HG03064 (cell line): ENCODE data around the gene TGM3.

ENCODE experiments used
- ATAC-seq: cut with Tn5 transposase; IDR thresholded peaks from one replicate; pipeline ENCODE4 v1.9.1; 2021; ENCODE audit warnings: low read depth; ENCODE audit not compliant: unreplicated experiment

The TGM3 gene

GRCh38 chr20:2335096-2335870 lies 39.5 kb downstream of the TGM3 start:
- no peak for ATAC-seq

GRCh38 chr20:2336471-2336870 lies 40.7 kb downstream of the TGM3 start:
- ATAC-seq: no peak

GRCh38 chr20:2337142-2337541 lies 41.3 kb downstream of the TGM3 start:
- no peak for ATAC-seq

GRCh38 chr20:2338411-2339066 lies 42.7 kb downstream of the TGM3 start:
- no peak for ATAC-seq

- no peak for ATAC-seq
These were observed 44.3 kb downstream of the TGM3 start for GRCh38 chr20:2340136-2340535.

- no peak for ATAC-seq
These were observed 45.0 kb downstream of the TGM3 start for GRCh38 chr20:2340823-2341222.

- ATAC-seq: no peak
These were observed 45.5 kb downstream of the TGM3 start for GRCh38 chr20:2341336-2341735.

GRCh38 chr20:2342243-2342642 lies 46.4 kb downstream of the TGM3 start:
- ATAC-seq: no peak

- ATAC-seq: no peak
These were observed 50.4 kb downstream of the TGM3 start for GRCh38 chr20:2346188-2346587.

- ATAC-seq: no peak
These were observed 52.5 kb downstream of the TGM3 start for GRCh38 chr20:2348336-2348735.

- no peak for ATAC-seq
These were observed 54.0 kb downstream of the TGM3 start for GRCh38 chr20:2349801-2350200.

GRCh38 chr20:2350606-2351005 lies 54.8 kb downstream of the TGM3 start:
- ATAC-seq: no peak

GRCh38 chr20:2353231-2353630 lies 57.4 kb downstream of the TGM3 start:
- no peak for ATAC-seq

GRCh38 chr20:2357114-2357513 lies 61.3 kb downstream of the TGM3 start:
- no peak for ATAC-seq

- no peak for ATAC-seq
These were observed 62.2 kb downstream of the TGM3 start for GRCh38 chr20:2358006-2358405.

- no peak for ATAC-seq
These were observed 65.3 kb downstream of the TGM3 start for GRCh38 chr20:2361035-2361593.

- ATAC-seq: no peak
These were observed 67.4 kb downstream of the TGM3 start for GRCh38 chr20:2363187-2363586.

GRCh38 chr20:2363587-2363986 lies 67.8 kb downstream of the TGM3 start:
- no peak for ATAC-seq

- ATAC-seq: no peak
These were observed 68.2 kb downstream of the TGM3 start for GRCh38 chr20:2364044-2364443.

GRCh38 chr20:2365091-2365490 lies 69.3 kb downstream of the TGM3 start:
- no peak for ATAC-seq

GRCh38 chr20:2365666-2366065 lies 69.9 kb downstream of the TGM3 start:
- no peak for ATAC-seq

- ATAC-seq: no peak
These were observed 72.8 kb downstream of the TGM3 start for GRCh38 chr20:2368621-2369020.
